Measurements from ENCODE around the gene HCRT. TPM values are rescaled to one million over a fixed set of nuclear protein-coding genes. Genes with fewer than 3 reads are reported as not detected.

The HCRT gene
- total RNA-seq, 2 experiments from 2014 or later = not detected

DNA sequence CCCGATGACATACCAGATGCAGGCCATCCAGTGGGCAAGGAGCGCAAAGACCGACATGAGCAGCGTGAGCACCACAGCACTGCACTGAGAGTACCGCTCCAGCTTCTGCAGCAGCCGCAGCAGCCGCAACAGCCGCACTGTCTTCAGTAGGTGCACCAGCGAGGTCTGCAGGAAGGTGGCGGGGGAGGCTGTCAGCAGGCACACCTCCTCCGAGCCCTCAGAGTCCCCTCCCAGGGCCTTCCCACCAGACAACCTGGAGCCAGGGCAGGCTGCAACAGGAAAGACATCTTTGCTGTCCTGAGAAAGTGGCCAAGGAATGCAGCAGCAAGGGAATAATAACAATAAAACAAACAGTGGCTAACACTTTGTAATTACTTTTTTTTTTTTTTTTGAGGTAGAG lies 13.4 kb downstream of the HCRT start:
- ATAC-seq = no peak
- Mint-ChIP-seq H3K4me1 (ENCODE audit: low read depth) (no peaks in the 10 kb centered on the region), H3K27ac (no peak overlapping the region), H3K4me3 (no peak overlapping the region), H3K27me3 (no peaks in the 10 kb centered on the region), H3K9me3 (no peaks in the 10 kb centered on the region), H3K36me3 (ENCODE audit: low read depth) (no peaks in the 10 kb centered on the region)
- ChIA-PET POLR2A (no interaction called here), CTCF (no interaction called here)
- intact Hi-C loops (cut with micrococcal nuclease) = no loop called here
- TF ChIP-seq, protein P1, sequence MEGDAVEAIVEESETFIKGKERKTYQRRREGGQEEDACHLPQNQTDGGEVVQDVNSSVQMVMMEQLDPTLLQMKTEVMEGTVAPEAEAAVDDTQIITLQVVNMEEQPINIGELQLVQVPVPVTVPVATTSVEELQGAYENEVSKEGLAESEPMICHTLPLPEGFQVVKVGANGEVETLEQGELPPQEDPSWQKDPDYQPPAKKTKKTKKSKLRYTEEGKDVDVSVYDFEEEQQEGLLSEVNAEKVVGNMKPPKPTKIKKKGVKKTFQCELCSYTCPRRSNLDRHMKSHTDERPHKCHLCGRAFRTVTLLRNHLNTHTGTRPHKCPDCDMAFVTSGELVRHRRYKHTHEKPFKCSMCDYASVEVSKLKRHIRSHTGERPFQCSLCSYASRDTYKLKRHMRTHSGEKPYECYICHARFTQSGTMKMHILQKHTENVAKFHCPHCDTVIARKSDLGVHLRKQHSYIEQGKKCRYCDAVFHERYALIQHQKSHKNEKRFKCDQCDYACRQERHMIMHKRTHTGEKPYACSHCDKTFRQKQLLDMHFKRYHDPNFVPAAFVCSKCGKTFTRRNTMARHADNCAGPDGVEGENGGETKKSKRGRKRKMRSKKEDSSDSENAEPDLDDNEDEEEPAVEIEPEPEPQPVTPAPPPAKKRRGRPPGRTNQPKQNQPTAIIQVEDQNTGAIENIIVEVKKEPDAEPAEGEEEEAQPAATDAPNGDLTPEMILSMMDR (IDR thresholded peaks at IDR 0.05) = no peak
- no peak for DNase-seq

DNA sequence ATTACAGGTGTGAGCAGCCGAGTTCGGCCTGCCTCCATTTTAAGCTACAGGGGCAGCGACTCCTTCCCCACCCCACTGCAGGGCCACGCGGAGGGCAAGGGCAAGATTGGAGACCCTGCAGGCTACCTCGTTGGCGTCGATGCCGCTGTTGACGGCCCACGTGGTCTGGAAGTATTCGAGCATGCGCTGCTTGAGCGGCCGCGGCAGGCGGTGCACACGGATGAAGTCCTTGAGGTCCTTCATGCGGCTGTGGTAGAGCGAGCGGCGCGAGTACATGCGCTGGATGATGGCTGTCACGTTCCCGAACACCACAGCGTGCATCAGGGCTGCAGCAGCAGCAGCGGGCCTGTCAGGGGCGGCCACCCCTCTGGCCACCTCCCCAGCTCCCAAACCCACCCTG lies 15.9 kb downstream of the HCRT start:
- Mint-ChIP-seq H3K27me3 (no peaks in the 10 kb centered on the region), H3K36me3 (ENCODE audit: low read depth) (no peaks in the 10 kb centered on the region), H3K4me1 (ENCODE audit: low read depth) (no peaks in the 10 kb centered on the region), H3K9me3 (no peaks in the 10 kb centered on the region), H3K27ac (no peak overlapping the region), H3K4me3 (no peak overlapping the region)
- ChIA-PET CTCF (no interaction called here), POLR2A (interaction anchor here (0.7 to 2.8 kb wide), 2 partner anchors 9 to 243 kb away, joined by 3 to 7 read pairs; no protein-coding TSS in a partner anchor)
- DNase-seq (no peak), ATAC-seq (no peak)
- TF ChIP-seq, protein P1 (IDR thresholded peaks at IDR 0.05) = no peak
- intact Hi-C loops (cut with micrococcal nuclease) = no loop called here

DNA sequence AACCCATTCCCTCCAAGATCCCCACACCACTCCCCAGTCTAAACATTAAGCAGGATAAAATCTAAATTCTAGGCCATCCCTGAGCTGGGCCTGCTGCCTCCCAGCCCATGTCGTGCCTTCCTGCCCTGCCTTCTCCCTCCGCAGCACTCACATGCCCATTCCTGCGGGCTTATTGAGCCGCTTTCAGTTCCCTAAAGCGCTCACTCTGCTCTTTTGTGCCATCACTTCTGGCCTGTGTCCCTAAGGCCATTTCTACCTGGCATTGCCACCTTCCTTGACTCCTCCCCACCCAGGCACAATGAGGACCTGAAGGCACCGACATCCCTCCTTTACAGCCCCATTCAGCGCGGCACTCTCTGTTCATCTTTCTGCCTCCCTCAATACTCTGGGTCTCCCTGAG lies 17.4 kb downstream of the HCRT start:
- Mint-ChIP-seq H3K27ac (no peak overlapping the region), H3K36me3 (ENCODE audit: low read depth) (no peaks in the 10 kb centered on the region), H3K27me3 (no peaks in the 10 kb centered on the region), H3K9me3 (no peaks in the 10 kb centered on the region), H3K4me3 (no peak overlapping the region), H3K4me1 (ENCODE audit: low read depth) (no peaks in the 10 kb centered on the region)
- DNase-seq = no peak
- intact Hi-C loops (cut with micrococcal nuclease) = no loop called here
- CTCF ChIA-PET = no interaction called here
- no peak for ATAC-seq
- TF ChIP-seq, protein P1 (IDR thresholded peaks at IDR 0.05) = no peak
- POLR2A ChIA-PET = interaction anchor here (2.8 kb wide), 1 partner anchor 11 kb away, joined by 7 read pairs; no protein-coding TSS in a partner anchor

DNA sequence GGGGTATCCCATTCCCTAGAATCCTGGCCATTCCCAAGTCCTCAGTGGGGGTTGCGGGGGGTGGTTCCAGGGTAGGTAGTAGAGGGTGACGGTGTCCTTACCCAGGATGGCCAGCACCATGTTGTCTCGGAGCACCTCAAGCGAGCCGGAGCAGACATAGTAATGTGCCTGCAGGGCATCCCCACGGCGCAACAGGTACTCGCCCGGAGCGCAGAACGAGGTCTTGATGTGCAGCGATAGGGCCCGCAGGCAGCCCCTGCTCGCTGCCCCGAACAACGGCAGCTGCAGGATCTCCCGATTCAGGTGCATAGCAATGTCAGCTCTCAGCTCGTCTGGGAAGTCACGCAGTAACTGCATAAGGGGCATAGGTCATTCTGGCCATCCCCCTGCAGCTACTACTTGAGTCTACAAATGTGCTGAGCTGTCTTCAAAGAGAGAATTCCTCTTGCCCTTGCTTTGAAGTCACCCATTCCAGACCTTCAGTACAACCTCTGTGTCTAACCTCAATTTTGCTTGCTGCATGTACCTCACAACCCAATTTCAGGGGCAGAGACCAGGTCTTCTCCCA lies 19.0 kb downstream of the HCRT start:
- Mint-ChIP-seq H3K4me3 (no peak overlapping the region), H3K4me1 (ENCODE audit: low read depth) (no peaks in the 10 kb centered on the region), H3K27ac (no peak overlapping the region), H3K27me3 (no peaks in the 10 kb centered on the region), H3K36me3 (ENCODE audit: low read depth) (no peaks in the 10 kb centered on the region), H3K9me3 (no peaks in the 10 kb centered on the region)
- ChIA-PET CTCF (no interaction called here), POLR2A (interaction anchor here (0.6 kb wide), 1 partner anchor 123 kb away, joined by 3 read pairs; the partner anchor contains the start of gene STAT5A)
- no peak for ATAC-seq
- intact Hi-C loops (cut with micrococcal nuclease) = no loop called here
- DNase-seq = no peak
- TF ChIP-seq, protein P1 (IDR thresholded peaks at IDR 0.05) = no peak

DNA sequence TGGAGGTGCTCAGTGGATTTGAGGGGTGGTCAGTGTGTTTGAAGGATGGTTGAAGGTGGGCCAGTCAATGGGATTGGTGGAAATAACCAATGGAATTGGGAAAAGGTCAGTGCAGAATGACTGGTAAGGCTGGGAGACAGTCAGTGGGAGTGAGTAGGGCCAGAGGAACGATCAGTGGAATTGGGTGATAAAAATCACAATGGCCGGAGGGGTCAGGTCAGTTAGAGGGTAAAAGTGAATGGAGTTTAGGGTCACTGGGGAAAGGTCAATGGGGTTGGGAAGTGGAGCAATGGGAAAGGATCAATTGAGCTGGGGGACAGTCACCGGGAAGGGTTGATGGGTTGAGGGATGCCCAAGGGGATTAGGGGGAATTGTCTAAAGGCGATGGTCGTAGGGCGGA lies 19.5 kb downstream of the HCRT start:
- Mint-ChIP-seq H3K27ac (no peak overlapping the region), H3K4me3 (no peak overlapping the region), H3K27me3 (no peaks in the 10 kb centered on the region), H3K36me3 (ENCODE audit: low read depth) (no peaks in the 10 kb centered on the region), H3K4me1 (ENCODE audit: low read depth) (no peaks in the 10 kb centered on the region), H3K9me3 (no peaks in the 10 kb centered on the region)
- DNase-seq (no peak), ATAC-seq (no peak)
- TF ChIP-seq, protein P1 (IDR thresholded peaks at IDR 0.05) = no peak
- intact Hi-C loops (cut with micrococcal nuclease) = no loop called here
- ChIA-PET POLR2A (interaction anchor here (0.6 kb wide), 1 partner anchor 123 kb away, joined by 3 read pairs; the partner anchor contains the start of gene STAT5A), CTCF (no interaction called here)

Measured in activated CD8-positive, alpha-beta T cell treated with anti-CD3 and anti-CD28 coated beads for 36 hours (primary cell).